K562 (cell line): ENCODE measurements around the gene TYRO3.

ENCODE experiments used
- DPF2 ChIP-seq: fragments of 450-650 bp; IDR thresholded peaks from 2 replicates; pipeline ENCODE4 v1.6.1; 2016
- FOXJ3 ChIP-seq: sonication (generic); formaldehyde crosslinking; IDR thresholded peaks from 2 replicates; pipeline ENCODE4 v1.4.0; 2020; ENCODE audit warnings: mild to moderate bottlenecking, missing genetic modification reagents
- HCFC1 ChIP-seq: IDR thresholded peaks from 2 replicates; pipeline ENCODE4 v1.6.1; 2012; ENCODE audit warnings: low read depth, low read length, improper control_type of control experiment
- KDM2B ChIP-seq: fragments of 250-450 bp; sonication (Bioruptor Pico); IDR thresholded peaks from 2 replicates; pipeline ENCODE4 v1.8.0; 2021; ENCODE audit warnings: mild to moderate bottlenecking, moderate library complexity
- MEF2A ChIP-seq: IDR thresholded peaks from 2 replicates; pipeline ENCODE4 v1.6.1; 2011; ENCODE audit warnings: low read depth, mild to moderate bottlenecking, low read length, moderate library complexity; ENCODE audit not compliant: control insufficient read depth
- NFRKB ChIP-seq: fragments of 450-650 bp; IDR thresholded peaks from 2 replicates; pipeline ENCODE4 v1.6.1; 2016; ENCODE audit warnings: low read depth
- PHB2 ChIP-seq: fragments of 450-650 bp; IDR thresholded peaks from 2 replicates; pipeline ENCODE4 v1.6.1; 2017; ENCODE audit warnings: low read depth
- TAF1 ChIP-seq: IDR thresholded peaks from 2 replicates; pipeline ENCODE4 v1.6.1; 2011; ENCODE audit warnings: mild to moderate bottlenecking, low read length, moderate library complexity; ENCODE audit not compliant: insufficient read depth, control insufficient read depth, severe bottlenecking; ENCODE audit errors: extremely low read depth
- ZFP1 ChIP-seq: fragments of 450-650 bp; formaldehyde crosslinking; IDR thresholded peaks from 2 replicates; pipeline ENCODE4 v1.4.0; 2020; ENCODE audit warnings: mild to moderate bottlenecking, mixed read lengths
- TF ChIP-seq, protein P1 (sequence below): fragments of 450-650 bp; IDR thresholded peaks from 2 replicates; pipeline ENCODE4 v1.6.1; 2016; ENCODE audit warnings: low read depth, mild to moderate bottlenecking, moderate library complexity

DNA sequence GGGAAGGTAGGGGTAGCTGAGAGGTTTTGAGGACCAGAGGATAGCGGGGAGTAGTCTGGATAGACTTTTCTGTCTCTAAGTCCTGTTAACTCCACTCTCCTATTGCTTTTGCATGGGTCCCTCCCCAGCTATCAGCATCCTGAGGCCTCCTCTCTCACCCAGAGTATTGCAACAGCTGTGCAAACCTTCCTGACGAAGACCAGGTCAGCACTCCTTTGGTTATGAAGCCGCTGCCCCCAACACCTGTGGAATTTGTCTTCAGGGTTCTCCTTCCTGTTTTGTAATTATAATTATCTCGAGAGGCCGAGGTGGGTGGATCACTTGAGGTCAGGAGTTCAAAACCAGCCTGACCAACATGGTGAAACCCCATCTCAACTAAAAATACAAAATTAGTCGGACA is 24.8 kb downstream of the TYRO3 start:
- TF ChIP-seq HCFC1 (no peak), ZFP1 (CRISPR knock-in tag) (no peak), KDM2B (CRISPR knock-in tag) (no peak), MEF2A (no peak), PHB2 (no peak), DPF2 (no peak), TAF1 (no peak), FOXJ3 (CRISPR knock-in tag) (no peak), NFRKB (no peak)
- TF ChIP-seq, protein P1, sequence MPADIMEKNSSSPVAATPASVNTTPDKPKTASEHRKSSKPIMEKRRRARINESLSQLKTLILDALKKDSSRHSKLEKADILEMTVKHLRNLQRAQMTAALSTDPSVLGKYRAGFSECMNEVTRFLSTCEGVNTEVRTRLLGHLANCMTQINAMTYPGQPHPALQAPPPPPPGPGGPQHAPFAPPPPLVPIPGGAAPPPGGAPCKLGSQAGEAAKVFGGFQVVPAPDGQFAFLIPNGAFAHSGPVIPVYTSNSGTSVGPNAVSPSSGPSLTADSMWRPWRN: no peak
